H1 (cell line): ENCODE measurements around the gene SGK1. TPM values are rescaled to one million over a fixed set of nuclear protein-coding genes. Genes with fewer than 3 reads are reported as not detected.

Experiments used
- CTCF ChIA-PET: fragments of 300-600 bp; sonication (Branson Sonifier 250); formaldehyde crosslinking; loops from one replicate; lab custom pipeline; 2021; ENCODE audit not compliant: partially characterized antibody; lab: Charles Lee
- POLR2A ChIA-PET: fragments of 300-600 bp; sonication (Branson Sonifier 250); formaldehyde crosslinking; loops from one replicate; lab custom pipeline; 2021; ENCODE audit warnings: inconsistent platforms; ENCODE audit not compliant: partially characterized antibody; lab: Charles Lee
- DNase-seq, 2 experiments: peaks; one replicate each; pipeline versions ENCODE4 v3.0.0 to v3.0.0-alpha.2; 2010 to 2022; ENCODE audit warnings: low spot score in 2 of 2, low read depth in 1 of 2, mixed read lengths in 1 of 2
- FAIRE-seq: peaks from 2 replicates; lab custom pipeline; 2011; peaks lifted over from hg19 to GRCh38; lab: Jason Lieb, UNC
- H2AFZ ChIP-seq: 2 replicates; pipeline ENCODE4 v1.8.1; 2012; ENCODE audit warnings: low read length, inconsistent platforms
- H2AK5ac ChIP-seq: 2 replicates; pipeline ENCODE4 v1.6.1; 2013; ENCODE audit warnings: low read depth, low read length
- H2BK120ac ChIP-seq: replicated peaks from 2 replicates; pipeline ENCODE3; 2013; ENCODE audit warnings: low read depth, low read length, inconsistent platforms
- H2BK12ac ChIP-seq: 2 replicates; pipeline ENCODE4 v1.6.1; 2013; ENCODE audit warnings: low read depth, low read length
- H2BK15ac ChIP-seq: 2 replicates; pipeline ENCODE4 v1.6.1; 2013; ENCODE audit warnings: low read length
- H2BK20ac ChIP-seq: 2 replicates; pipeline ENCODE4 v1.6.1; 2013; ENCODE audit warnings: low read length
- H2BK5ac ChIP-seq: 2 replicates; pipeline ENCODE4 v1.6.1; 2013; ENCODE audit warnings: low read depth, low read length
- H3K14ac ChIP-seq: 2 replicates; pipeline ENCODE4 v1.6.1; 2013; ENCODE audit warnings: inconsistent platforms; ENCODE audit not compliant: insufficient read length
- H3K18ac ChIP-seq: 2 replicates; pipeline ENCODE4 v1.6.1; 2013; ENCODE audit warnings: low read length; ENCODE audit errors: extremely low read depth
- H3K23ac ChIP-seq: 2 replicates; pipeline ENCODE4 v1.6.1; 2013; ENCODE audit warnings: inconsistent platforms; ENCODE audit not compliant: insufficient read length
- H3K23me2 ChIP-seq: 2 replicates; pipeline ENCODE4 v1.6.1; 2013; ENCODE audit warnings: low read depth, low read length
- H3K27ac ChIP-seq: 2 replicates; pipeline ENCODE4 v1.6.1; 2011; ENCODE audit warnings: low read depth, low read length, inconsistent platforms
- H3K27me3 ChIP-seq, 4 experiments: replicated peaks in 1 of 4; 1 replicate in 1 of 4; 2 replicates in 3 of 4; pipeline versions ENCODE4 v1.6.1 to v1.8.1; 2011 to 2013; ENCODE audit warnings: low read length in 3 of 4, mild to moderate bottlenecking in 3 of 4, inconsistent platforms in 2 of 4, mixed read lengths in 2 of 4, moderate library complexity in 1 of 4; ENCODE audit not compliant: control insufficient read depth in 3 of 4, insufficient read depth in 3 of 4; ENCODE audit errors: extremely low read depth in 1 of 4
- H3K36me3 ChIP-seq, 4 experiments: 2 replicates each; pipeline versions ENCODE4 v1.6.1 to v1.8.1; 2011 to 2013; ENCODE audit warnings: mild to moderate bottlenecking in 4 of 4, low read length in 3 of 4, moderate library complexity in 2 of 4, control low read depth in 1 of 4, inconsistent platforms in 1 of 4; ENCODE audit not compliant: insufficient read depth in 4 of 4, control insufficient read depth in 2 of 4
- H3K4ac ChIP-seq: replicated peaks from 2 replicates; pipeline ENCODE3; 2013; ENCODE audit warnings: low read length, low read depth, mixed read lengths, inconsistent platforms; ENCODE audit not compliant: insufficient read length
- H3K4me1 ChIP-seq, 4 experiments: replicated peaks in 1 of 4; 1 replicate in 1 of 4; 2 replicates in 3 of 4; pipeline versions ENCODE4 v1.6.1 to v1.8.1; 2011 to 2013; ENCODE audit warnings: low read length in 3 of 4, inconsistent platforms in 2 of 4, mixed read lengths in 1 of 4; ENCODE audit not compliant: insufficient read depth in 4 of 4, control insufficient read depth in 3 of 4
- H3K4me2 ChIP-seq, 2 experiments: 2 replicates each; pipeline versions ENCODE4 v1.6.1 to v1.8.1; 2011 to 2013; ENCODE audit warnings: low read depth in 2 of 2, low read length in 2 of 2, control low read depth in 1 of 2, inconsistent platforms in 1 of 2, mild to moderate bottlenecking in 1 of 2; ENCODE audit not compliant: insufficient read depth in 1 of 2
- H3K4me3 ChIP-seq, 4 experiments: fragments of 200-600, 300-600 bp in 1 of 4; sonication (generic), shearing (Covaris generic), sonication (Bioruptor Twin) in 1 of 4; 2 replicates each; pipeline versions ENCODE4 v1.5.1 to v1.8.1; 2011 to 2016; ENCODE audit warnings: low read length in 4 of 4, low read depth in 3 of 4, control low read depth in 2 of 4, inconsistent platforms in 2 of 4, mild to moderate bottlenecking in 2 of 4, mixed read lengths in 1 of 4, moderate library complexity in 1 of 4; ENCODE audit not compliant: insufficient read depth in 2 of 4; ENCODE audit errors: extremely low read depth in 1 of 4
- H3K56ac ChIP-seq: replicated peaks from 2 replicates; pipeline ENCODE3; 2013; ENCODE audit warnings: low read depth, mild to moderate bottlenecking, mixed read lengths, low read length, inconsistent platforms; ENCODE audit not compliant: insufficient read length
- H3K79me1 ChIP-seq: 2 replicates; pipeline ENCODE4 v1.6.1; 2013; ENCODE audit warnings: low read depth, low read length, control low read depth
- H3K79me2 ChIP-seq, 2 experiments: 2 replicates each; pipeline versions ENCODE4 v1.6.1 to v1.8.1; 2012 to 2013; ENCODE audit warnings: low read length in 2 of 2, mild to moderate bottlenecking in 2 of 2, inconsistent platforms in 1 of 2; ENCODE audit not compliant: insufficient read depth in 2 of 2, control insufficient read depth in 1 of 2
- H3K9ac ChIP-seq, 4 experiments: replicated peaks in 1 of 4; 1 replicate in 1 of 4; 2 replicates in 3 of 4; pipeline versions ENCODE4 v1.6.1 to v1.8.1; 2011 to 2013; ENCODE audit warnings: low read depth in 3 of 4, low read length in 3 of 4, control low read depth in 2 of 4, mild to moderate bottlenecking in 2 of 4, moderate library complexity in 2 of 4, inconsistent platforms in 1 of 4; ENCODE audit errors: extremely low read depth in 1 of 4
- H3K9me3 ChIP-seq, 2 experiments: 2 replicates each; pipeline versions ENCODE4 v1.6.1 to v1.8.1; 2012 to 2013; ENCODE audit warnings: mild to moderate bottlenecking in 2 of 2, moderate library complexity in 2 of 2, control low read depth in 1 of 2, inconsistent platforms in 1 of 2, low read depth in 1 of 2, low read length in 1 of 2, mixed read lengths in 1 of 2; ENCODE audit not compliant: insufficient read depth in 2 of 2
- H4K20me1 ChIP-seq, 2 experiments: replicated peaks in 1 of 2; 2 replicates each; pipeline versions ENCODE3 to v1.8.1; 2011 to 2013; ENCODE audit warnings: inconsistent platforms in 2 of 2, low read length in 2 of 2, mild to moderate bottlenecking in 1 of 2; ENCODE audit not compliant: insufficient read depth in 2 of 2, control insufficient read depth in 1 of 2
- H4K5ac ChIP-seq: 2 replicates; pipeline ENCODE4 v1.6.1; 2013; ENCODE audit warnings: low read length, low read depth, mixed read lengths, inconsistent platforms; ENCODE audit not compliant: insufficient read length
- H4K8ac ChIP-seq: 2 replicates; pipeline ENCODE4 v1.8.0; 2013; ENCODE audit warnings: mild to moderate bottlenecking, moderate library complexity, low read length, inconsistent platforms; ENCODE audit not compliant: insufficient read depth; ENCODE audit errors: extremely low read depth
- H4K91ac ChIP-seq: replicated peaks from 2 replicates; pipeline ENCODE3; 2013; ENCODE audit warnings: low read length, mixed read lengths, inconsistent platforms; ENCODE audit not compliant: insufficient read length
- CBX8 ChIP-seq: fragments of 300-800, 300-1000 bp; sonication (generic); IDR thresholded peaks from 2 replicates; pipeline ENCODE4 v1.7.1; 2016; ENCODE audit warnings: low read depth, low read length, borderline replicate concordance
- FOSL1 ChIP-seq: IDR thresholded peaks from 2 replicates; pipeline ENCODE4 v1.6.1; 2011; ENCODE audit warnings: mild to moderate bottlenecking, low read depth, low read length, moderate library complexity; ENCODE audit not compliant: insufficient read depth
- JUND ChIP-seq: IDR thresholded peaks from 2 replicates; pipeline ENCODE4 v1.6.1; 2011; ENCODE audit warnings: mild to moderate bottlenecking, improper control_type of control experiment, low read length
- NANOG ChIP-seq: IDR thresholded peaks from 2 replicates; pipeline ENCODE4 v1.6.1; 2011; ENCODE audit warnings: low read length, low read depth, mild to moderate bottlenecking, inconsistent platforms; ENCODE audit not compliant: insufficient read depth, poor library complexity, severe bottlenecking
- POU5F1 ChIP-seq: IDR thresholded peaks from 2 replicates; pipeline ENCODE4 v1.6.1; 2011; ENCODE audit warnings: low read depth, mild to moderate bottlenecking, low read length, moderate library complexity
- RBBP5 ChIP-seq: IDR thresholded peaks from 2 replicates; pipeline ENCODE4 v1.7.1; 2012; ENCODE audit warnings: low read depth, mild to moderate bottlenecking, inconsistent platforms, low read length, moderate library complexity, borderline replicate concordance
- SIRT6 ChIP-seq: IDR thresholded peaks from one replicate; pipeline ENCODE4 v1.7.1; 2012; ENCODE audit warnings: low read length, inconsistent platforms
- SP1 ChIP-seq: IDR thresholded peaks from 2 replicates; pipeline ENCODE4 v1.6.1; 2011; ENCODE audit warnings: low read depth, low read length
- SP4 ChIP-seq: IDR thresholded peaks from 2 replicates; pipeline ENCODE4 v1.6.1; 2012; ENCODE audit warnings: low read length, inconsistent platforms
- WGBS, 2 experiments: shearing (Covaris generic) in 1 of 2; methylation state at CpG; one replicate each; pipeline versions ENCODE4 v1.1.6 to v1.1.7; 2013 to 2015; ENCODE audit warnings: low lambda C conversion rate in 2 of 2, mixed read lengths in 2 of 2, inconsistent platforms in 1 of 2, low coverage in 1 of 2, missing lambda C conversion rate in 1 of 2; ENCODE audit not compliant: insufficient replicate concordance in 2 of 2, insufficient coverage in 1 of 2, insufficient read length in 1 of 2; ENCODE audit errors: extremely low coverage in 1 of 2, missing lambda C conversion rate in 1 of 2; 5-methylcytosine and 5-hydroxymethylcytosine counted together
- polyA plus RNA-seq, 7 experiments: library from polyadenylated mRNA; depleted of rRNA in 3 of 7; stranded (reverse) in 5 of 7; unstranded in 2 of 7; fragments of >200 nt in 5 of 7; fragments of 200-250 nt in 2 of 7; gene quantifications; 1 replicate in 5 of 7; 2 replicates in 1 of 7; 4 replicates in 1 of 7; pipeline versions ENCODE4 v1.2.1 to v1.2.3, GENCODE V29; 2011 to 2013; ENCODE audit warnings: missing spikeins in 2 of 7, mixed read lengths in 2 of 7
- total RNA-seq: library from RNA; stranded (reverse); fragmentation: NEBNext Ultra II Directional; extraction: Animal tissue kit (Norgen Biotek cat#: 25700); gene quantifications from 2 replicates; pipeline ENCODE4 v1.2.1, GENCODE V29; 2021

The SGK1 gene
- total and polyA plus RNA-seq, 2 of the 8 experiments (the other 6 are each of a cell fraction or from before 2014, with no cell fraction given): 14.5 to 18.4 TPM

DNA sequence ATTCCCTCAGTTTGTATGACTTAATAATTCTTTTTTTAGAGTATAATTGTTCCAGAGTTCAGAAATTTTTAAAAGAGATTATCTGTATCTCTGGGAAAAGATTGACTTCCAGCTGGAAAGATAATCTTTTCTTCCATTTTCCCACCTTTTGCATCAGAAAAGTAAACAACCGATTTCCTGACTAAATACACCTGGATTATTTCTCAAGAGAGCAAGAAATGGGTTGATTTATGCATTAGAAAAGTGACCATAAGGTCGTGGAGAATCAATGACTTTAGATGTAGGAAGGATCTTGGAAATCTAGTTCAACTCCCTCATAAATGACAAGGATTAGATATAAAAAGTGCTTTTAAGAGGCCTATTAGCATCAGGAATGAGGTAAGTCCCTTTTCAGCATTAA lies 79.9 kb downstream of the SGK1 start:
- Histone ChIP-seq H2AK5ac (no peak overlapping the region), H3K9ac (no peak overlapping the region), H3K4me2 (no peak overlapping the region), H3K14ac (no peak overlapping the region), H3K23ac (no peak overlapping the region), H3K23me2 (no peaks in the 10 kb centered on the region), H4K91ac (no peak overlapping the region), H3K36me3 (no peaks in the 10 kb centered on the region), H3K4ac (no peak overlapping the region), H3K18ac (no peak overlapping the region), H3K79me2 (no peaks in the 10 kb centered on the region), H3K4me1 (no peaks in the 10 kb centered on the region), H3K79me1 (no peaks in the 10 kb centered on the region), H3K27ac (no peak overlapping the region), H4K20me1 (no peaks in the 10 kb centered on the region), H3K27me3 (no peaks in the 10 kb centered on the region; a peak in 1 of 7 replicates), H2AFZ (no peak overlapping the region), H3K4me3 (no peak overlapping the region), H4K8ac (no peak overlapping the region), H2BK15ac (no peak overlapping the region), H2BK5ac (no peak overlapping the region), H3K56ac (no peak overlapping the region), H3K9me3 (no peaks in the 10 kb centered on the region), H2BK12ac (no peak overlapping the region), H2BK120ac (no peak overlapping the region), H2BK20ac (no peak overlapping the region), H4K5ac (no peak overlapping the region)
- FAIRE-seq (no peak), DNase-seq (no peak)
- CTCF ChIA-PET: no interaction called here
- POLR2A ChIA-PET: no interaction called here
- WGBS, 2 experiments: 87% methylated on average over 2 of the region's 2 CpGs; no CpG with 5 or more reads in 1 of the 2 experiments
- no peak for TF ChIP-seq SIRT6
- no peak for TF ChIP-seq NANOG
- no peak for TF ChIP-seq SP1
- TF ChIP-seq RBBP5: no peak
- TF ChIP-seq SP4: no peak
- TF ChIP-seq FOSL1: no peak
- no peak for TF ChIP-seq CBX8
- TF ChIP-seq POU5F1: no peak
- TF ChIP-seq JUND: no peak
